Chondrocyte (in vitro differentiated cells): ENCODE results near the gene DIP2C. TPM values are rescaled to one million over a fixed set of nuclear protein-coding genes. Genes with fewer than 3 reads are reported as not detected.
A peak's percentile ranks its signal among the peaks of the same experiment; 100 is the strongest.

Experiments
- DNase-seq: peaks from one replicate; pipeline ENCODE4 v3.0.0; 2021; ENCODE audit warnings: mixed read lengths, low spot score
- H3K27ac Mint-ChIP-seq: one replicate; pipeline ENCODE4 v1.8.0; 2021; ENCODE audit warnings: mild to moderate bottlenecking, moderate library complexity, mixed read lengths; ENCODE audit not compliant: unreplicated experiment
- H3K27me3 Mint-ChIP-seq: 2 replicates; pipeline ENCODE4 v1.8.0; 2021; ENCODE audit warnings: low read depth, mixed read lengths
- H3K36me3 Mint-ChIP-seq: 2 replicates; pipeline ENCODE4 v1.8.0; 2021; ENCODE audit warnings: low read depth, mixed read lengths
- H3K4me1 Mint-ChIP-seq: 2 replicates; pipeline ENCODE4 v1.8.0; 2021; ENCODE audit warnings: low read depth, mild to moderate bottlenecking, mixed read lengths
- H3K4me3 Mint-ChIP-seq: one replicate; pipeline ENCODE4 v1.8.0; 2021; ENCODE audit warnings: mild to moderate bottlenecking, moderate library complexity, mixed read lengths; ENCODE audit not compliant: unreplicated experiment
- H3K9me3 Mint-ChIP-seq: 2 replicates; pipeline ENCODE4 v1.8.0; 2021; ENCODE audit warnings: low read depth, mixed read lengths
- CTCF ChIP-seq: fragments of 200-600 bp; sonication (generic); IDR thresholded peaks from 2 replicates; pipeline ENCODE4 v1.5.0; 2021; ENCODE audit warnings: antibody characterized with exemption, mild to moderate bottlenecking, moderate library complexity
- total RNA-seq: library from RNA; stranded (reverse); gene quantifications from 3 replicates; pipeline ENCODE4 v1.2.1, GENCODE V29; 2021

Gene DIP2C
- total RNA-seq, 1 donor from 2014 or later = 47.9 TPM

GRCh38 chr10:664893-665292, 24.6 kb downstream of the DIP2C start:
- H3K4me1 Mint-ChIP-seq = peaks cover 41% of the 10 kb centered on the region

DNA sequence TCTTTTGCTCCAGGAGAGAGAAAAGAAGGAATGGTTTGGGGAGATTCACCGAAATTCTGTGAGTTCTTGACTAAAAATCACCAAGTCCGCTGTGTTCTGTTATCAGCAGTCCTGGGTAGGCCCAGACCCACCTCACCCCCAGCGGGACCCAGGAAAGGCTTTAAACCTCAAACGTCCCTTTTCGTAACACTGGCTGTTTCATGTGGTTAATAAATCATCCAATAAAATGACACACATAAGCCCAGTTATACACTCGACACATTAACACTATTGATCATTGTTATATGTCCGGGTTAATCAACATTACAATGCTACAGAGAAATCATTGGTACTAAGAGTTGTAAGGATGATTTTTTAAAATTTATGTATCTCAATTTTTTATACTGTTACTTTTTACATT, 25.2 kb downstream of the DIP2C start:
- H3K9me3 Mint-ChIP-seq = no peaks in the 10 kb centered on the region
- no peak overlapping the region for H3K27ac Mint-ChIP-seq
- TF ChIP-seq CTCF = no peak
- no peak for DNase-seq
- no peak overlapping the region for H3K4me3 Mint-ChIP-seq
- H3K4me1 Mint-ChIP-seq = peaks cover 47% of the 10 kb centered on the region
- H3K36me3 Mint-ChIP-seq = no peaks in the 10 kb centered on the region
- no peaks in the 10 kb centered on the region for H3K27me3 Mint-ChIP-seq

More at GRCh38 chr10:664893-665292, 24.6 kb downstream of the DIP2C start:
- Mint-ChIP-seq H3K9me3 (no peaks in the 10 kb centered on the region), H3K4me3 (no peak overlapping the region), H3K27ac (no peak overlapping the region), H3K27me3 (no peaks in the 10 kb centered on the region), H3K36me3 (no peaks in the 10 kb centered on the region)
- no peak for DNase-seq
- TF ChIP-seq CTCF = no peak

GRCh38 chr10:663831-664251, 25.6 kb downstream of the DIP2C start:
- no peak for DNase-seq
- Mint-ChIP-seq H3K4me1 (peaks cover 51% of the 10 kb centered on the region), H3K27me3 (no peaks in the 10 kb centered on the region), H3K4me3 (no peak overlapping the region), H3K36me3 (no peaks in the 10 kb centered on the region), H3K9me3 (no peaks in the 10 kb centered on the region), H3K27ac (no peak overlapping the region)
- TF ChIP-seq CTCF = no peak

- Mint-ChIP-seq H3K36me3 (no peaks in the 10 kb centered on the region), H3K9me3 (no peaks in the 10 kb centered on the region), H3K4me3 (no peak overlapping the region), H3K27me3 (no peaks in the 10 kb centered on the region), H3K4me1 (peaks cover 54% of the 10 kb centered on the region), H3K27ac (no peak overlapping the region)
- TF ChIP-seq CTCF = no peak
- no peak for DNase-seq
Observed at GRCh38 chr10:663466-663751, 26.1 kb downstream of the DIP2C start.

DNA sequence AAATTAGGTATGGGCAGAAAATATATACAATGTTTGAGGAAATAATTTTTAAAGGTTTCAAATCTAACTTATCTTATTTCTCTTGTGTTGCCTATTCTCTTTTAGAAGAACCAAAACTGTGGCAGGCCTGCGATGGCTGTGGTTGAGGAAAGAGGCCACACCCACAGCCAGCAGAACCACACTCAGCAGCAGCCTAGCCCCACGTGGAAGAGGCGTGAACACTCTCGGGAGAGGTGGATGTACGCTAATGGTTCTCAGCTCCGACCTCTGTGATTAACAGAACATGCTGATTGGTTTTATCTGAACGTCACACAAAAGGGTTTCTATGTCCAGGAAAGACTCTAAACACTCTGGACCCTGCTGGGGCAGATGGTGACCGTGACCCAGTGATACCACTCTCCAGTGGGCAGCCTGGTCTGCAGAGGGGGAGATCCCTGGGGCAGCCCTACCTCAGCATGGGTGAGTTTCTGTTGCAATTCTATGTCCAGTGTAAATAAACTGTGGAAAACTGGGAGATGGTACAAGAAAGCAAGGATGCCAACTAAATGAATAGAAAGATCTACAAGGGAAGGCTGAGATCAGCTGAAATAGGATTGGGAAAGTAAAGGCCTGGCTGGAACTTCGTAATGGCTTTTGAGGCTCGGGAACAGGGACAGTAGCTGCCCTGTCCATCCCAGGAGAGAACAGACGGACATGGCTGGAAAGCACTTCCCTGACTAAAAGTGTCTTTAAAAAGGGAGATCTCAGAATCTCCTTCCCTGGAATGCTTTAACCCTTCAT, 26.6 kb downstream of the DIP2C start:
- H3K4me3 Mint-ChIP-seq = no peak overlapping the region
- TF ChIP-seq CTCF = no peak
- peak overlapping the region; percentile 8 for H3K27ac Mint-ChIP-seq
- H3K4me1 Mint-ChIP-seq = peaks cover 57% of the 10 kb centered on the region
- no peaks in the 10 kb centered on the region for H3K27me3 Mint-ChIP-seq
- DNase-seq = no peak
- H3K9me3 Mint-ChIP-seq = no peaks in the 10 kb centered on the region
- no peaks in the 10 kb centered on the region for H3K36me3 Mint-ChIP-seq
